Fibroblast of lung (primary cell): Measurements from ENCODE around the gene TAS2R39. TPM values are rescaled to one million over a fixed set of nuclear protein-coding genes. Genes with fewer than 3 reads are reported as not detected.

Source experiments
- DNase-seq, 2 donors: peaks; one replicate each; pipeline versions ENCODE4 v3.0.0 to v3.0.0-alpha.2; 2010; ENCODE audit warnings: low read depth in 2 of 2
- H2AFZ ChIP-seq: 2 replicates; pipeline ENCODE4 v1.5.1; 2012; ENCODE audit warnings: low read length, control low read depth, inconsistent platforms
- H3K27ac ChIP-seq: 2 replicates; pipeline ENCODE4 v1.5.1; 2011; ENCODE audit warnings: low read length, control low read depth; ENCODE audit not compliant: insufficient read depth
- H3K27me3 ChIP-seq: 2 replicates; pipeline ENCODE4 v1.5.1; 2011; ENCODE audit warnings: mild to moderate bottlenecking, low read length; ENCODE audit not compliant: control insufficient read depth, insufficient read depth
- H3K36me3 ChIP-seq: 2 replicates; pipeline ENCODE4 v1.5.1; 2011; ENCODE audit warnings: low read length; ENCODE audit not compliant: control insufficient read depth, insufficient read depth
- H3K4me1 ChIP-seq: 2 replicates; pipeline ENCODE4 v1.5.1; 2011; ENCODE audit warnings: low read length; ENCODE audit not compliant: control insufficient read depth, insufficient read depth; ENCODE audit errors: extremely low read depth
- H3K4me2 ChIP-seq: 2 replicates; pipeline ENCODE4 v1.5.1; 2011; ENCODE audit warnings: low read length, control low read depth; ENCODE audit not compliant: insufficient read depth; ENCODE audit errors: extremely low read depth
- H3K4me3 ChIP-seq, 4 experiments: fragments of 200-600 bp in 1 of 4; sonication (generic) in 1 of 4; replicated peaks in 1 of 4; 2 replicates each; pipeline ENCODE4 v1.5.1; 2011 to 2016; ENCODE audit warnings: low read length in 4 of 4, low read depth in 3 of 4, mild to moderate bottlenecking in 3 of 4, control low read depth in 2 of 4, inconsistent platforms in 1 of 4, mixed read lengths in 1 of 4; ENCODE audit not compliant: insufficient read depth in 1 of 4; ENCODE audit errors: control extremely low read depth in 1 of 4
- H3K79me2 ChIP-seq: 2 replicates; pipeline ENCODE4 v1.5.1; 2012; ENCODE audit warnings: mild to moderate bottlenecking, low read length, inconsistent platforms; ENCODE audit not compliant: control insufficient read depth, insufficient read depth
- H3K9ac ChIP-seq: 2 replicates; pipeline ENCODE4 v1.5.1; 2011; ENCODE audit warnings: mild to moderate bottlenecking, low read length, control low read depth; ENCODE audit not compliant: insufficient read depth
- H3K9me3 ChIP-seq: 2 replicates; pipeline ENCODE4 v1.5.1; 2012; ENCODE audit warnings: low read depth, low read length; ENCODE audit not compliant: control insufficient read depth, insufficient read depth
- H4K20me1 ChIP-seq: 2 replicates; pipeline ENCODE4 v1.5.1; 2011; ENCODE audit warnings: low read length; ENCODE audit not compliant: control insufficient read depth, insufficient read depth; ENCODE audit errors: extremely low read depth
- CTCF ChIP-seq, 2 donors: IDR thresholded peaks in 1 of 2; conservative IDR thresholded peaks in 1 of 2; 1 replicate in 1 of 2; 2 replicates in 1 of 2; pipeline ENCODE4 v1.5.1; 2011 to 2012; ENCODE audit warnings: low read length in 2 of 2, control low read depth in 1 of 2, inconsistent platforms in 1 of 2, low read depth in 1 of 2, mild to moderate bottlenecking in 1 of 2
- EZH2 ChIP-seq: IDR thresholded peaks from 2 replicates; pipeline ENCODE4 v1.5.1; 2012; ENCODE audit warnings: low read length, control low read depth, mild to moderate bottlenecking; ENCODE audit errors: missing control alignments
- polyA plus RNA-seq, 2 donors: library from polyadenylated mRNA; depleted of rRNA in 1 of 2; stranded (reverse) in 1 of 2; unstranded in 1 of 2; fragments of >200 nt; gene quantifications; 2 replicates each; pipeline ENCODE4 v1.2.1, GENCODE V29; 2011 to 2012; ENCODE audit warnings: missing spikeins in 1 of 2
- total RNA-seq: library from RNA; depleted of rRNA; stranded (reverse); fragments of >200 nt; gene quantifications from 2 replicates; pipeline ENCODE4 v1.2.1, GENCODE V29; 2014

The TAS2R39 gene
- total and polyA plus RNA-seq, 2 donors (not counting 1 experiment from before 2014, with no cell fraction given): not detected

- Histone ChIP-seq H3K9me3 (no peaks in the 10 kb centered on the region), H3K4me3 (no peak overlapping the region), H3K4me2 (no peak overlapping the region), H3K36me3 (no peaks in the 10 kb centered on the region), H4K20me1 (no peaks in the 10 kb centered on the region), H3K27me3 (no peaks in the 10 kb centered on the region), H3K27ac (no peak overlapping the region), H2AFZ (no peak overlapping the region), H3K79me2 (no peaks in the 10 kb centered on the region), H3K4me1 (no peaks in the 10 kb centered on the region), H3K9ac (no peak overlapping the region)
- DNase-seq: no peak
- TF ChIP-seq CTCF (conservative IDR thresholded peaks at IDR 0.05 in 1 of 2, IDR thresholded peaks at IDR 0.05 in 1 of 2; ENCODE audit: low read depth in 1 of 2, low read length in 2 of 2) (no peak), EZH2 (no peak)
These were observed 10.7 kb downstream of the TAS2R39 start for GRCh38 chr7:143193880-143194279.

GRCh38 chr7:143199040-143199439 is 15.8 kb downstream of the TAS2R39 start:
- no peak for TF ChIP-seq EZH2
- TF ChIP-seq CTCF (conservative IDR thresholded peaks at IDR 0.05 in 1 of 2, IDR thresholded peaks at IDR 0.05 in 1 of 2; ENCODE audit: low read depth in 1 of 2, low read length in 2 of 2): no peak
- Histone ChIP-seq H3K9me3 (no peaks in the 10 kb centered on the region), H3K79me2 (no peaks in the 10 kb centered on the region), H2AFZ (no peak overlapping the region), H3K27ac (no peak overlapping the region), H3K4me2 (no peak overlapping the region), H3K9ac (no peak overlapping the region), H3K27me3 (no peaks in the 10 kb centered on the region), H3K4me1 (no peaks in the 10 kb centered on the region), H3K36me3 (no peaks in the 10 kb centered on the region), H3K4me3 (no peak overlapping the region), H4K20me1 (no peaks in the 10 kb centered on the region)
- DNase-seq: no peak

- no peak overlapping the region for H2AFZ ChIP-seq
- no peaks in the 10 kb centered on the region for H3K9me3 ChIP-seq
- no peaks in the 10 kb centered on the region for H3K79me2 ChIP-seq
- TF ChIP-seq CTCF (conservative IDR thresholded peaks at IDR 0.05 in 1 of 2, IDR thresholded peaks at IDR 0.05 in 1 of 2; ENCODE audit: low read depth in 1 of 2, low read length in 2 of 2) (no peak), EZH2 (no peak)
- no peak overlapping the region for H3K4me3 ChIP-seq
- H3K9ac ChIP-seq: no peak overlapping the region
- no peaks in the 10 kb centered on the region for H3K27me3 ChIP-seq
- no peaks in the 10 kb centered on the region for H3K36me3 ChIP-seq
- no peak for DNase-seq
- H4K20me1 ChIP-seq: no peaks in the 10 kb centered on the region
- H3K4me1 ChIP-seq: no peaks in the 10 kb centered on the region
- H3K27ac ChIP-seq: no peak overlapping the region
- no peak overlapping the region for H3K4me2 ChIP-seq
These were observed 18.9 kb downstream of the TAS2R39 start for GRCh38 chr7:143202161-143202560.
